Heart right ventricle (tissue), 16 donors: ENCODE measurements around the gene MYO1F. TPM values are rescaled to one million over a fixed set of nuclear protein-coding genes. Genes with fewer than 3 reads are reported as not detected.
"Not testable (repeated sequence)": the region's sequence is repeated elsewhere in the genome, so short reads cannot be mapped to it uniquely, and the experiment has no call there.

Source experiments
- ATAC-seq, 8 donors: fragments of 200-7000 bp; cut with Tn5 transposase; one replicate each; pipeline ENCODE4 v1.9.1; 2020; ENCODE audit warnings: mild to moderate bottlenecking in 8 of 8, moderate library complexity in 8 of 8, moderate number of reproducible peaks in 1 of 8
- DNase-seq, 2 donors: peaks; one replicate each; pipeline ENCODE4 v3.0.0-alpha.2; 2020
- H3K27ac ChIP-seq, 10 donors: fragments of 200-600 bp; sonication (generic) in 2 of 10; one replicate each; pipeline versions ENCODE4 v1.5.0 to v1.8.0; 2020 to 2022; ENCODE audit warnings: mild to moderate bottlenecking in 3 of 10
- H3K27me3 ChIP-seq, 7 donors: fragments of 200-600 bp; one replicate each; pipeline ENCODE4 v1.8.0; 2021 to 2022; ENCODE audit warnings: mild to moderate bottlenecking in 2 of 7
- H3K36me3 ChIP-seq, 9 donors: fragments of 200-600 bp; sonication (generic) in 1 of 9; one replicate each; pipeline versions ENCODE4 v1.5.0 to v1.8.0; 2020 to 2022; ENCODE audit warnings: mild to moderate bottlenecking in 2 of 9
- H3K4me1 ChIP-seq, 9 donors: fragments of 200-600 bp; sonication (generic) in 1 of 9; one replicate each; pipeline versions ENCODE4 v1.5.0 to v1.8.0; 2020 to 2022; ENCODE audit warnings: mild to moderate bottlenecking in 4 of 9
- H3K4me3 ChIP-seq, 10 donors: fragments of 200-600 bp; sonication (generic) in 2 of 10; one replicate each; pipeline versions ENCODE4 v1.5.0 to v1.8.0; 2020 to 2022; ENCODE audit warnings: mild to moderate bottlenecking in 7 of 10, moderate library complexity in 2 of 10
- H3K9me3 ChIP-seq, 11 donors: fragments of 200-600 bp in 10 of 11; sonication (generic) in 2 of 11; one replicate each; pipeline versions ENCODE4 v1.5.0 to v1.8.0; 2013 to 2022; ENCODE audit warnings: mild to moderate bottlenecking in 2 of 11, control low read depth in 1 of 11, moderate library complexity in 1 of 11
- WGBS, 2 donors: extraction: QIAGEN DNeasy Blood & Tissue Kit; methylation state at CpG; one replicate each; pipeline ENCODE4 v1.1.7; 2013; ENCODE audit warnings: inconsistent platforms in 1 of 2; 5-methylcytosine and 5-hydroxymethylcytosine counted together
- intact Hi-C, 10 donors: fragments of 100-400 bp; cut with DNase I; formaldehyde crosslinking; loops; one replicate each; pipeline versions ENCODE4 v1.11.1 to v1.14.2; 2022
- polyA plus RNA-seq, 2 donors: library from polyadenylated mRNA; stranded (reverse); fragments of 200-250 nt; gene quantifications; one replicate each; pipeline ENCODE4 v1.2.3, GENCODE V29; 2013
- total RNA-seq, 10 donors: library from RNA; stranded (reverse); fragmentation: NEBNext Ultra II Directional in 3 of 10; extraction: Animal tissue kit (Norgen Biotek cat#: 25700) in 3 of 10; gene quantifications; one replicate each; pipeline versions ENCODE4 v1.2.1 to v1.2.4, GENCODE V29; 2021 to 2023
- TF ChIP-seq, protein P1 (sequence below), 9 donors: fragments of 200-600 bp; sonication (generic) in 2 of 9; IDR thresholded peaks; one replicate each; pipeline versions ENCODE4 v1.5.0 to v1.8.0; 2021 to 2022; ENCODE audit warnings: antibody characterized with exemption in 9 of 9, mild to moderate bottlenecking in 5 of 9, moderate library complexity in 1 of 9
- donor health status: Arrhythmogenic right ventricular cardiomyopathy.
- donor health status: ischemic (EF 13 %, LVEDD 7.1; RV severe dilation, severe dysfunction).
- donor health status: healthy with polysubstance abuse.
- donor health status: DM: no; HTN: yes; CAD: no.
- donor health status: DM: no; HTN: no; CAD: no.
- donor health status: ischemic (EF 25% LVEDD 6.9; RV normal size, moderate dysfunction).
- donor health status: ischemic (EF 25% LVEDD 5.7; RV mildly dilated, moderate dysfunction).
- donor health status: healthy.
- donor health status: DM: yes; HTN: yes; CAD: no.
- donor health status: Ischemic cardiomyopathy.
- donor health status: ischemic (EF 35%, LVEDD 5.7; RV mildly dilated, moderate dysfunction).
- donor health status: nonischemic (EF 11% LVEDD 7.7; RV severe dilation, severe dysfunction).
- donor health status: DM: yes; HTN: yes; CAD: no.
- donor health status: PGD.
- donor health status: ischemic (EF 29% LVEDD 5.4; RV normal size, mild dysfunction).
- donor health status: nonischemic (EF 23%, LVEDD 6.1; RV moderate dilation, normal function).

MYO1F gene
- total and polyA plus RNA-seq, 12 donors: 2.0 to 25.7 (median 6.5) TPM

DNA sequence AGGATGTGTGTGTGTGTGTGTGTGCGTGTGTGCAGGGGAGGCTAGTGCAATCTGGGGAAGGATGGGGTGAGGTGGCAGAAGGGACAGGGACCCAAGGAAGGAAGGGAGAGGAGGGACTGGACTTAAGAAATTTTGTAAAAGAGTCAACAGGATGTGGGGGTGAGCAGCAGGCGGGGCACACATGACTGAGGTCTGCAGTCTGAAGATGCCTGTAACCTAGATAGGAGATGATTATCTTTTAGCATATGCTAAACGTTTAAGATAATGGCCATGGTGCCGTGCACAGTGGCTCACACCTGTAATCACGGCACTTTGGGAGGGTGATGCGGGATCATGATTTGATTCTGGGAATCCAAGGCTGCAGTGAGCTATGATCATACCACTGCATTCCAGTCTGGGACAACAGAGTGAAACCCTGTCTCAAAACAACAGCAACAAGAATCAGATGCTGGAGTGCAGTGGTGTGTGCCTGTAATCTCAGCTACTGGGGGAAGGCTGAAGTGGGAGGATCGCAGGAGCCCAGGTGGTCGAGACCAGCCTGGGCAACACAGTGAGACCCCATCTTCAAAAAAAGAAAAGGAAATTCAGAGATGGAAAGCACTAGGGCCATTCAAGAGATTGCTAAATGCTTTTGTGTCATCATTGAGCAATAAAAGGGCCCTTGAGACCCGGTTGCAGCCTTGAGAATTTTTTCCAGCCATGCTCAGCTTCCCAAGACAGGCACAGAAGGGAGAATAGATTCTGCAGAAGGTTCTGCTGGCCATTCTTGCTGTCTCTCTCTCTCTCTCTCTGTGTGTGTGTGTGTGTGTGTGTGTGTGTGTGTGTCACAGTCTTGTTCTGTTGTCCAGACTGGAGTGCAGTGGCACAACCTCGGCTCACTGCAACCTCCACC is 59.4 kb downstream of the MYO1F start:
- Histone ChIP-seq H3K4me1 (peaks cover 7 to 58% (median 18%) of the 10 kb centered on the region in 9 donors), H3K36me3 (peaks cover 0 to 22% (median 0%) of the 10 kb centered on the region in 9 donors), H3K27ac (peak overlapping the region in 7 of 10 donors; percentile 28 to 83 (median 49)), H3K27me3 (no peaks in the 10 kb centered on the region), H3K4me3 (no peak overlapping the region), H3K9me3 (no peaks in the 10 kb centered on the region)
- ATAC-seq (no peak), DNase-seq (no peak)
- 38 to 42% methylated on average over 10 of the region's 10 CpGs for WGBS, 2 donors
- intact Hi-C loops: loop anchor here in 1 of 10 donors (10.0 kb wide), 1 partner anchor 193 kb away; the partner anchor contains the start of genes NDUFA7 and RPS28
- TF ChIP-seq, protein P1, sequence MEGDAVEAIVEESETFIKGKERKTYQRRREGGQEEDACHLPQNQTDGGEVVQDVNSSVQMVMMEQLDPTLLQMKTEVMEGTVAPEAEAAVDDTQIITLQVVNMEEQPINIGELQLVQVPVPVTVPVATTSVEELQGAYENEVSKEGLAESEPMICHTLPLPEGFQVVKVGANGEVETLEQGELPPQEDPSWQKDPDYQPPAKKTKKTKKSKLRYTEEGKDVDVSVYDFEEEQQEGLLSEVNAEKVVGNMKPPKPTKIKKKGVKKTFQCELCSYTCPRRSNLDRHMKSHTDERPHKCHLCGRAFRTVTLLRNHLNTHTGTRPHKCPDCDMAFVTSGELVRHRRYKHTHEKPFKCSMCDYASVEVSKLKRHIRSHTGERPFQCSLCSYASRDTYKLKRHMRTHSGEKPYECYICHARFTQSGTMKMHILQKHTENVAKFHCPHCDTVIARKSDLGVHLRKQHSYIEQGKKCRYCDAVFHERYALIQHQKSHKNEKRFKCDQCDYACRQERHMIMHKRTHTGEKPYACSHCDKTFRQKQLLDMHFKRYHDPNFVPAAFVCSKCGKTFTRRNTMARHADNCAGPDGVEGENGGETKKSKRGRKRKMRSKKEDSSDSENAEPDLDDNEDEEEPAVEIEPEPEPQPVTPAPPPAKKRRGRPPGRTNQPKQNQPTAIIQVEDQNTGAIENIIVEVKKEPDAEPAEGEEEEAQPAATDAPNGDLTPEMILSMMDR (IDR thresholded peaks at IDR 0.05): no peak

DNA sequence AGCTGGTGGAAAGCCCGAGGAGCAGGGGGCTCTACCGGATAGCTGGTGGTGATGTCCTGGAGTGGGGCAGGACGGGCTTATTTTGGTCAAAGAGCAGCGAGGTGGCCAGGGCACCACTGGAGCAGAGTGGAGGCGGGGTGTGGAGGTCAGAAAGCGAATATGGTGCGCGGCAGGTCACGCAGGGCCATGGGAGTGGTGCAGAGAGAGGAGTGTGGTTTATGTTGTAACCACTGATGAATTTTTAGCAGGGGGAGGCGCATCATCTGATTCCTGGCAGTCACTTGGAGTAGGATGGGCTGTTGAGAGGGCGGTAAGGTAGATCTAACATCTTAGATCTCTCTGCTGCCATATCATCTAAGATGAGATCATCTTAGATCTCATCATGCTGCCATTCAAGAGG is 61.9 kb downstream of the MYO1F start:
- H3K36me3 ChIP-seq: peaks cover 0 to 15% (median 0%) of the 10 kb centered on the region in 9 donors
- H3K27me3 ChIP-seq: no peaks in the 10 kb centered on the region
- ATAC-seq: no peak
- intact Hi-C loops: loop anchor here in 1 of 10 donors (10.0 kb wide), 1 partner anchor 191 kb away; the partner anchor contains the start of genes NDUFA7 and RPS28
- peak overlapping the region in 1 of 10 donors; percentile 100 for H3K27ac ChIP-seq
- H3K9me3 ChIP-seq: no peaks in the 10 kb centered on the region
- peaks cover 7 to 69% (median 26%) of the 10 kb centered on the region in 9 donors for H3K4me1 ChIP-seq
- TF ChIP-seq, protein P1 (IDR thresholded peaks at IDR 0.05): no peak
- H3K4me3 ChIP-seq: no peak overlapping the region
- 79 to 90% methylated on average over 11 of the region's 11 CpGs for WGBS, 2 donors
- no peak for DNase-seq

DNA sequence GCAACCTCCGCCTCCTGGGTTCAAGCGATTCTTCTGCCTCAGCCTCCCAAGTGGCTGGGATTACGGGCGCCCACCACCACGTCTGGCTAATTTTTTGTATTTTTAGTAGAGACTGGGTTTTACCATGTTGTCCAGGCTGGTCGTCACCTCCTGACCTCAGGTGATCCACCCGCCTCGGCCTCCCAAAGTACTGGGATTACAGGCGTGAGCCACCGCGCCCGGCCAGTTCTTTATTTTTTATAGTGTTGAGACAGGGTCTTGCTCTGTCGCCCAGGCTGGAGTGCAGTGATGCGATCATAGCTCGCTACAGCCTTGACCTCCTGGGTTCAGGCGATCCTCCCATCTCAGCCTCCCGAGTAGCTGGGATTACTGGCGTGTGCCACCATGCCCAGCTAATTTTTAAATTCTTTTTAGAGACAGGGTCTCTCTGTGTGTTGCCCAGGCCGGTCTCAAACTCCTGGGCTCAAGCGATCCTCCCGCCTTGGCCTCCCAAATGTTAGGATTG is 62.7 kb downstream of the MYO1F start:
- H3K27me3 ChIP-seq, DNase-seq, ATAC-seq, H3K9me3 ChIP-seq: not testable (repeated sequence)
- 76 to 83% methylated on average over 21 of the region's 21 CpGs for WGBS, 2 donors
- Histone ChIP-seq H3K4me3 (peak overlapping the region; percentile 42 to 91 (median 76)), H3K36me3 (peaks cover 0 to 23% (median 0%) of the 10 kb centered on the region in 9 donors), H3K4me1 (peaks cover 7 to 69% (median 26%) of the 10 kb centered on the region in 9 donors), H3K27ac (peak overlapping the region; percentile 96 to 100 (median 99))
- intact Hi-C loops: loop anchor here in 1 of 10 donors (10.0 kb wide), 1 partner anchor 190 kb away; the partner anchor contains the start of genes NDUFA7 and RPS28

DNA sequence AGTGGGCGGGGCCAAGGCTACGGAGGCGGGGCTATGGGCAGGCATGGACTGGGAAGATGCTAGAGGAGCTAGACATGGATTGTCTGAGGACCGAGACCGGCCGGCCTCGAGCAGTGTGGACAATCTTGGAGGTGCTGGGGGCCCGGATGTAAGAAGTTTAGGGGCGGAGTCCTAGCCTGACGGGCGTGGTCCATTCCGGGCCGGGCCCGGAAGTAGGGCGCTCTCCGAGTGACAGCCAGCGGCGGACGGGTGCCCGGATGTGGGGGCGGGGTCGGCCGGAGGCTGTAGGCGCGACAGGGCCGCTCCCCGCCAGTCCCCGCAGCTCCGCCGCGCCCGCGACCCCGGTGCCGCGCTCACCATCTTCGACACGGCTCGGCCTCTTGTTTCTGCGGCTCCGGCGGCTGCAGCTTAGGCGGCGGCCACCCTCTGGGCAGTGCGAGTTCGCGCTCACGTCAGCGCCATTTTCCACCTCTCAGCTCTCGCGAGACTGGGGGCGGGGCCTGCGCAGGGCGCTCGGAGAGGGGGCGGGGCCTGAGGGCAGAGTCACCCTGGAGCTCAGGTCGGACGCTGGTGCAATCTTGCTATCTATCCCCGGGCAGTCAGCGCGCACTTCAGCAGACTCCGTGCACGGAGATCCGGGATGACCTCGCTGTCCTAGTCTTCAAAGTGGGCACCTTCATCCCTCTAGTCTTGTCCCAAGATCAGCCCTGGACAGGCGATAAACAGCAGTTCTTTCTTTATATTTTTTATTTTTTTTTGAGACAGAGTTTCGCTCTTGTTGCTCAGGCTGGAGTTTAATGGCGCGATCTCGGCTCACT is 63.3 kb downstream of the MYO1F start, which contains the start of gene ZNF414:
Gene ZNF414, minus strand, starts transcription at position 481 of the 818 bp plus-strand sequence. Its CDS starts 121 bp downstream, at position 360.
- DNase-seq: peak; percentile 95 to 98
- Histone ChIP-seq H3K9me3 (no peaks in the 10 kb centered on the region), H3K27me3 (no peaks in the 10 kb centered on the region), H3K36me3 (peaks cover 0 to 30% (median 0%) of the 10 kb centered on the region in 9 donors), H3K4me3 (peak within 1 kb of the TSS; percentile 42 to 91 (median 76)), H3K4me1 (peaks cover 7 to 65% (median 26%) of the 10 kb centered on the region in 9 donors), H3K27ac (peak within 1 kb of the TSS; percentile 96 to 100 (median 99))
- intact Hi-C loops: loop anchor here in 1 of 10 donors (10.0 kb wide), 1 partner anchor 189 kb away; the partner anchor contains the start of genes NDUFA7 and RPS28
- WGBS, 2 donors: 1% methylated on average over 70 of the region's 70 CpGs
- peak; percentile 93 to 97 (median 96) for ATAC-seq
- TF ChIP-seq, protein P1 (IDR thresholded peaks at IDR 0.05): peak in 1 of 9 donors; percentile 5
